Astrocyte (in vitro differentiated cells and primary cell): ENCODE measurements around the gene IL27RA. TPM values are rescaled to one million over a fixed set of nuclear protein-coding genes. Genes with fewer than 3 reads are reported as not detected.

Source experiments
- DNase-seq: peaks from one replicate; pipeline ENCODE4 v3.0.0-alpha.2; 2010; ENCODE audit warnings: low read depth
- FAIRE-seq: peaks from 2 replicates; lab custom pipeline; 2011; peaks lifted over from hg19 to GRCh38; lab: Jason Lieb, UNC
- H2AFZ ChIP-seq: 2 replicates; pipeline ENCODE4 v1.6.0; 2012; ENCODE audit warnings: low read depth, low read length, inconsistent platforms
- H3K27ac ChIP-seq: 2 replicates; pipeline ENCODE4 v1.5.1; 2011; ENCODE audit warnings: low read depth, low read length, inconsistent platforms
- H3K27me3 ChIP-seq: 2 replicates; pipeline ENCODE4 v1.6.0; 2011; ENCODE audit warnings: low read length, inconsistent platforms; ENCODE audit not compliant: insufficient read depth
- H3K36me3 ChIP-seq: 2 replicates; pipeline ENCODE4 v1.5.1; 2011; ENCODE audit warnings: low read length, inconsistent platforms; ENCODE audit not compliant: insufficient read depth
- H3K4me1 ChIP-seq: 2 replicates; pipeline ENCODE4 v1.5.1; 2011; ENCODE audit warnings: low read length, inconsistent platforms; ENCODE audit not compliant: insufficient read depth
- H3K4me2 ChIP-seq: 2 replicates; pipeline ENCODE4 v1.6.0; 2012; ENCODE audit warnings: low read length, inconsistent platforms
- H3K4me3 ChIP-seq: 2 replicates; pipeline ENCODE4 v1.5.1; 2011; ENCODE audit warnings: low read depth, mild to moderate bottlenecking, low read length, inconsistent platforms; ENCODE audit not compliant: insufficient read depth
- H3K79me2 ChIP-seq: 2 replicates; pipeline ENCODE4 v1.6.0; 2012; ENCODE audit warnings: mild to moderate bottlenecking, low read length, inconsistent platforms; ENCODE audit not compliant: insufficient read depth
- H3K9ac ChIP-seq: 2 replicates; pipeline ENCODE4 v1.6.0; 2012; ENCODE audit warnings: mild to moderate bottlenecking, low read length, inconsistent platforms
- H3K9me3 ChIP-seq: 2 replicates; pipeline ENCODE4 v1.5.1; 2012; ENCODE audit warnings: low read depth, mild to moderate bottlenecking, low read length, inconsistent platforms; ENCODE audit not compliant: insufficient read depth
- H4K20me1 ChIP-seq: 2 replicates; pipeline ENCODE4 v1.6.0; 2012; ENCODE audit warnings: low read length, inconsistent platforms; ENCODE audit not compliant: insufficient read depth
- H3K27ac Mint-ChIP-seq: one replicate; pipeline ENCODE4 v1.8.0; 2021; ENCODE audit warnings: mild to moderate bottlenecking, mixed read lengths; ENCODE audit not compliant: unreplicated experiment
- H3K27me3 Mint-ChIP-seq: one replicate; pipeline ENCODE4 v1.8.0; 2021; ENCODE audit warnings: low read depth, mixed read lengths; ENCODE audit not compliant: unreplicated experiment
- H3K36me3 Mint-ChIP-seq: one replicate; pipeline ENCODE4 v1.8.0; 2021; ENCODE audit warnings: low read depth, mixed read lengths; ENCODE audit not compliant: unreplicated experiment
- H3K4me1 Mint-ChIP-seq: one replicate; pipeline ENCODE4 v1.8.0; 2021; ENCODE audit warnings: low read depth, mixed read lengths; ENCODE audit not compliant: unreplicated experiment
- H3K4me3 Mint-ChIP-seq: one replicate; pipeline ENCODE4 v1.8.0; 2021; ENCODE audit warnings: mild to moderate bottlenecking, moderate library complexity, mixed read lengths; ENCODE audit not compliant: unreplicated experiment
- H3K9me3 Mint-ChIP-seq: one replicate; pipeline ENCODE4 v1.8.0; 2021; ENCODE audit warnings: mild to moderate bottlenecking, mixed read lengths; ENCODE audit not compliant: unreplicated experiment
- CTCF ChIP-seq: IDR thresholded peaks from 2 replicates; pipeline ENCODE4 v1.5.1; 2011; ENCODE audit warnings: low read depth, mild to moderate bottlenecking, inconsistent platforms, low read length, moderate library complexity; ENCODE audit not compliant: insufficient read depth
- EZH2 ChIP-seq: IDR thresholded peaks from 2 replicates; pipeline ENCODE4 v1.6.1; 2012; ENCODE audit warnings: mild to moderate bottlenecking, low read length, inconsistent platforms; ENCODE audit not compliant: insufficient read depth
- total RNA-seq: library from RNA; stranded (reverse); gene quantifications from 2 replicates; pipeline ENCODE4 v1.2.1, GENCODE V29; 2021

IL27RA gene
- total RNA-seq, 1 donor from 2014 or later: 5.7 TPM

- H3K4me3 Mint-ChIP-seq: no peak overlapping the region
- H3K36me3 Mint-ChIP-seq: peaks cover 24% of the 10 kb centered on the region
- H2AFZ ChIP-seq: no peak overlapping the region
- H3K27ac ChIP-seq: no peak overlapping the region
- no peak overlapping the region for H3K9ac ChIP-seq
- H3K79me2 ChIP-seq: no peaks in the 10 kb centered on the region
- peaks cover 9% of the 10 kb centered on the region for H3K9me3 Mint-ChIP-seq
- TF ChIP-seq CTCF: no peak
- no peak for TF ChIP-seq EZH2
- no peak overlapping the region for H3K4me3 ChIP-seq
- H3K27me3 ChIP-seq: no peaks in the 10 kb centered on the region
- H3K27ac Mint-ChIP-seq: no peak overlapping the region
- H4K20me1 ChIP-seq: no peaks in the 10 kb centered on the region
- peaks cover 6% of the 10 kb centered on the region for H3K4me1 ChIP-seq
- DNase-seq (no peak), FAIRE-seq (no peak)
- peaks cover 7% of the 10 kb centered on the region for H3K9me3 ChIP-seq
- H3K36me3 ChIP-seq: peaks cover 10% of the 10 kb centered on the region
- no peak overlapping the region for H3K4me2 ChIP-seq
- H3K27me3 Mint-ChIP-seq: no peaks in the 10 kb centered on the region
- H3K4me1 Mint-ChIP-seq: peaks cover 4% of the 10 kb centered on the region
These were observed 64.9 kb downstream of the IL27RA start for GRCh38 chr19:14096272-14096992.

GRCh38 chr19:14097532-14098151 lies 66.1 kb downstream of the IL27RA start:
- Histone ChIP-seq H3K79me2 (no peaks in the 10 kb centered on the region), H3K4me2 (no peak overlapping the region), H3K36me3 (peaks cover 11% of the 10 kb centered on the region), H3K4me3 (no peak overlapping the region), H2AFZ (no peak overlapping the region), H4K20me1 (no peaks in the 10 kb centered on the region), H3K9ac (no peak overlapping the region), H3K27me3 (no peaks in the 10 kb centered on the region), H3K4me1 (no peaks in the 10 kb centered on the region), H3K27ac (no peak overlapping the region), H3K9me3 (peaks cover 7% of the 10 kb centered on the region)
- H3K4me3 Mint-ChIP-seq: no peak overlapping the region
- DNase-seq: no peak
- no peaks in the 10 kb centered on the region for H3K27me3 Mint-ChIP-seq
- peaks cover 24% of the 10 kb centered on the region for H3K36me3 Mint-ChIP-seq
- H3K4me1 Mint-ChIP-seq: no peaks in the 10 kb centered on the region
- H3K27ac Mint-ChIP-seq: no peak overlapping the region
- peaks cover 9% of the 10 kb centered on the region for H3K9me3 Mint-ChIP-seq
- FAIRE-seq: no peak
- no peak for TF ChIP-seq EZH2
- no peak for TF ChIP-seq CTCF

GRCh38 chr19:14101003-14101545 lies 69.5 kb downstream of the IL27RA start:
- H3K9me3 ChIP-seq: no peaks in the 10 kb centered on the region
- Mint-ChIP-seq H3K4me1 (no peaks in the 10 kb centered on the region), H3K27me3 (no peaks in the 10 kb centered on the region), H3K9me3 (no peaks in the 10 kb centered on the region), H3K4me3 (no peak overlapping the region), H3K36me3 (peaks cover 22% of the 10 kb centered on the region), H3K27ac (no peak overlapping the region)
- no peak overlapping the region for H3K27ac ChIP-seq
- H3K27me3 ChIP-seq: no peaks in the 10 kb centered on the region
- no peak overlapping the region for H2AFZ ChIP-seq
- H3K9ac ChIP-seq: no peak overlapping the region
- H3K4me1 ChIP-seq: no peaks in the 10 kb centered on the region
- H3K36me3 ChIP-seq: peaks cover 13% of the 10 kb centered on the region
- no peaks in the 10 kb centered on the region for H3K79me2 ChIP-seq
- TF ChIP-seq CTCF: no peak
- no peak for TF ChIP-seq EZH2
- H3K4me2 ChIP-seq: no peak overlapping the region
- no peaks in the 10 kb centered on the region for H4K20me1 ChIP-seq
- no peak overlapping the region for H3K4me3 ChIP-seq
- no peak for DNase-seq
- no peak for FAIRE-seq
